Natural killer cell treated with Interleukin-12 subunit alpha and Interleukin-12 subunit beta and Interleukin-15 and Interleukin-18, amount 100 ng/mL, for 72 hours (primary cell): Measurements from ENCODE around the gene ZBTB21. TPM values are rescaled to one million over a fixed set of nuclear protein-coding genes. Genes with fewer than 3 reads are reported as not detected.
"Not testable (repeated sequence)": the region's sequence is repeated elsewhere in the genome, so short reads cannot be mapped to it uniquely, and the experiment has no call there.

Source experiments
- ATAC-seq, 2 donors: fragments of 150-1000 bp; cut with Tn5 transposase in 1 of 2; sonication (Bioruptor Pico), chemical (Tn5 transposase) in 1 of 2; 2 replicates each; pipeline ENCODE4 v1.10.0; 2021
- DNase-seq: peaks from one replicate; pipeline ENCODE4 v3.0.0; 2022; ENCODE audit warnings: low spot score
- H3K27ac Mint-ChIP-seq, 2 donors: 1 replicate in 1 of 2; 2 replicates in 1 of 2; pipeline ENCODE4 v1.8.0; 2022; ENCODE audit warnings: mixed read lengths in 2 of 2, mild to moderate bottlenecking in 1 of 2, moderate library complexity in 1 of 2
- H3K27me3 Mint-ChIP-seq, 2 donors: 1 replicate in 1 of 2; 2 replicates in 1 of 2; pipeline ENCODE4 v1.8.0; 2022; ENCODE audit warnings: mixed read lengths in 2 of 2
- H3K36me3 Mint-ChIP-seq: one replicate; pipeline ENCODE4 v1.8.0; 2022; ENCODE audit warnings: mixed read lengths
- H3K4me1 Mint-ChIP-seq, 2 donors: 1 replicate in 1 of 2; 2 replicates in 1 of 2; pipeline ENCODE4 v1.8.0; 2022; ENCODE audit warnings: low read depth in 2 of 2, mixed read lengths in 2 of 2, mild to moderate bottlenecking in 1 of 2
- H3K4me3 Mint-ChIP-seq: one replicate; pipeline ENCODE4 v1.8.0; 2022; ENCODE audit warnings: mixed read lengths
- H3K9me3 Mint-ChIP-seq: 2 replicates; pipeline ENCODE4 v1.8.0; 2022; ENCODE audit warnings: mixed read lengths
- total RNA-seq, 2 donors: library from RNA; stranded (reverse); gene quantifications; one replicate each; pipeline ENCODE4 v1.2.3, GENCODE V29; 2022

ZBTB21 gene
- total RNA-seq, 2 donors from 2014 or later: 13.0 to 20.4 TPM

DNA sequence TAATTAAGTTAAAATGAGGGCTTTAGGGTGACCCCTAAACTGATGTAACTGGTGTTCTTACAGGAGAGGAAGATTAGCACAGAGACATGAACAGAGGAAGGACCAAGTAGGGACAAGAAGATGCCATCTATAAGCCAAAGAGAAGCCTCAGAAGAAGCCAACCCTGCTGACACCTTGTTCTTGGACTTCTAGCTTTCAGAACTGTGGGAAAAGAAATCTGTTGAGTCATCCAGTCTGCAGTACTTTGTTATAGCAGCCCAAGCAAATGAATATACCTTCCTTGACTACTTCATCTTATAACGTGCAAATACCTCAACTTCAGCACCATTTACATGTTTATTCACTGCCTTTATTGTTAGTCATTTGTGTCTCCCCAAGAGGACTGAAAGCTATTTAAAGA is 3.4 kb downstream of the ZBTB21 start:
- Mint-ChIP-seq H3K9me3 (no peaks in the 10 kb centered on the region), H3K4me3 (no peak overlapping the region), H3K36me3 (peaks cover 12% of the 10 kb centered on the region), H3K27ac (no peak overlapping the region), H3K27me3 (no peaks in the 10 kb centered on the region), H3K4me1 (peaks cover 15 to 48% of the 10 kb centered on the region in 2 donors)
- DNase-seq: no peak
- ATAC-seq: no peak

DNA sequence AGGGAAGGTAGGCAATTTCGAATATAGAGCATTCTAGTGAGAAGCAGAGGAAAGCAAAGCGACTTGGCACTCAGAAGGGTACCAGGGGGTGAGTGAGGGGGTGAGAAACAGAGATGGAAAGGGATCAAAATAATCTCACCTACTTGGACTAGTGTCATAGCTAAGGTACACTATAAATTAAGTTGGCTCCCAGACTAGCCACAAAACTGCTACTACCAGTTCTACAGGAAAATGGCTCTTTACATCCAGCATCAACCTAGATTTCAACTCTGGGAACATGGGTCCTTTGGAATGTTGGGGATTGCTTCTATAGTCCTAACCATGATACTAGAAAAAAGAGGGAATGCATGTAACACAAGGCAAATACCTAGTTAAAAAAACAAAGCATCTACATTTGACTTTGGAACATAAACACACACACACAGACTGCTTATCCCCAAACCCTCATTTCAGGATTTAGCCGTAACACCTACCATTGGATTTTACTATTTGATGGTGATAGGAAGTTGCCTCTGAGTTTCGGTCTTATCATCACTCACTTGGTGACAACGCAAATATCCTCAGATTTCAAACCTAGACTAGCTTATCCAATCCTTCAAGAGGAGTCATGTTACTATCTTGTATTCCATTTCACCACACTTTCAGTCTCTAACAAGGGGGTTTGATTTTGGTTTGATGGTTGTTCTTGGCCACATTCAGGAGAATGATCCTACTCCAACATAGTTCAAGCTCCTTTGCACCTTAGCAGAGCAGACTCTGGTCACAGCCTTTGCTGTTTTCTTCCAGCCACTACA is 5.6 kb downstream of the ZBTB21 start:
- H3K27ac Mint-ChIP-seq: no peak overlapping the region
- H3K27me3 Mint-ChIP-seq: no peaks in the 10 kb centered on the region
- no peak for ATAC-seq
- peaks cover 24% of the 10 kb centered on the region for H3K36me3 Mint-ChIP-seq
- peaks cover 18 to 50% of the 10 kb centered on the region in 2 donors for H3K4me1 Mint-ChIP-seq
- no peak overlapping the region for H3K4me3 Mint-ChIP-seq
- no peaks in the 10 kb centered on the region for H3K9me3 Mint-ChIP-seq
- no peak for DNase-seq

DNA sequence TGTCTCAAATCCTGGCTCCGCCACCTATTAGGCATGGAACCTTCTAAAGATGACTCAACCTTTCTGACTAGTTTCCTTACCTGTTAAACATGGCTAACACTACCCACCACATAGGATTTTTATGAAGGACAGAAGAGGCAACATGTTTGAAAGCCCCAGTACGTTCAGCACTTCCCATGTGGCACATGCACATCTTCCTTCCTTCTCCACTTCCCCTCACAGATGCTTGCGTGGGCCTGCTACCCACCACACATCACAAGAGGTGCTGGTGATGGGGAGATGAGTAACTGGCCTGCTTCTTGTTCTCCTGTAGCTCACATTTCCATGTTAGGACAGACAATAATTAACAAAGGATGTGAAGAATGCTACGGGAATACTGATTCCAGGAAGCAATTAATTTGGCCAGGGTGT is 7.1 kb downstream of the ZBTB21 start:
- DNase-seq (no peak), ATAC-seq (no peak)
- H3K4me3 Mint-ChIP-seq: peak overlapping the region; percentile 63
- H3K9me3 Mint-ChIP-seq: no peaks in the 10 kb centered on the region
- peaks cover 28% of the 10 kb centered on the region for H3K36me3 Mint-ChIP-seq
- H3K27ac Mint-ChIP-seq: no peak overlapping the region
- no peaks in the 10 kb centered on the region for H3K27me3 Mint-ChIP-seq
- peaks cover 18 to 42% of the 10 kb centered on the region in 2 donors for H3K4me1 Mint-ChIP-seq

DNA sequence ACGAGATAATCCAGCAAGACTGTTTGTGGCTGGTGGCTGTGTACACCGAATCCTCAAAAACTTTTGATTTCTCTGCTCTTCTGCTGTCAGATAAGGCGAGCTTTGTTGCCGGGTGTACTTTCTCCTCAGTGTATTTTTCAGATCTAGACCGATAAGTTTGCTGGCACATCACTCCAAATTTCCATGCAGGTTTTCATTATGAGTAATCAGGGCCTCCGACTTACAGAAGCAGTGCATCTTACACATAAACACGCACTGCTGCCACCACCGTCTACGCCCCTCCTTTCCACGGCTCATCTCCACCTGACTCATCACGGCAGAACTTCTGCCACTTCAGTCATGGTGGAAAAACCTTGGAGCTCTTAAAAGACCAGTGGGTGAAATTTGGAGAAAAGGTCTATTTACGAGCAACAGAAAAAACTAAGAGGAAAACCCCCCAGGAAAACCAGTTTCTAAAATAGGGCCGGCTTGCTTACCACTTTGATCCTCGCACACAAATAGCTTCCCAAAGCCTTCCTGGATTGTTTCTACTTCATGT is 7.7 kb downstream of the ZBTB21 start:
- DNase-seq: no peak
- peak in 1 of 2 donors; percentile 83 for ATAC-seq
- H3K4me1 Mint-ChIP-seq: peaks cover 15 to 36% of the 10 kb centered on the region in 2 donors
- H3K27ac Mint-ChIP-seq: no peak overlapping the region
- no peaks in the 10 kb centered on the region for H3K9me3 Mint-ChIP-seq
- H3K4me3 Mint-ChIP-seq: peak overlapping the region; percentile 63
- no peaks in the 10 kb centered on the region for H3K27me3 Mint-ChIP-seq
- peaks cover 27% of the 10 kb centered on the region for H3K36me3 Mint-ChIP-seq

DNA sequence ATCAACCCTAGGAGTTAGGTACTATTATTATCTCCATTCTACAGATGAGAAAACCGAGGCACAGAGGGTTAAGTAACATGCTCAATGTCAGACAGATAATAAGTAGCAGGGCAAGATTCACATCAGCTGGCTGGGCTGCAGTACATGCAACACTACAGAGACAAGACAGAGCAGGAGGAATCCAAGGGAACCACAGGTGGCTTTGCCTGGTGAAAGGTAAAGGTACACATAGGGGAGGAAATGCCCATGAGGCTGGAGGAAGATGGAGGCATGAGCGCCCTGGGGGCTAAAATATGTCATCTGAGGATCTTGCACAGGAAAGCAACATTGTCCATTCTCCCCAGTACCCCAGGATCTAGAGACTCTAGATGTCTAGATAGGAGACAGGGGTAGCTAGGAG is 8.4 kb downstream of the ZBTB21 start:
- Mint-ChIP-seq H3K27ac (no peak overlapping the region), H3K4me1 (peaks cover 11 to 34% of the 10 kb centered on the region in 2 donors), H3K9me3 (no peaks in the 10 kb centered on the region), H3K4me3 (no peak overlapping the region), H3K36me3 (peaks cover 23% of the 10 kb centered on the region), H3K27me3 (no peaks in the 10 kb centered on the region)
- DNase-seq: no peak
- ATAC-seq: no peak

DNA sequence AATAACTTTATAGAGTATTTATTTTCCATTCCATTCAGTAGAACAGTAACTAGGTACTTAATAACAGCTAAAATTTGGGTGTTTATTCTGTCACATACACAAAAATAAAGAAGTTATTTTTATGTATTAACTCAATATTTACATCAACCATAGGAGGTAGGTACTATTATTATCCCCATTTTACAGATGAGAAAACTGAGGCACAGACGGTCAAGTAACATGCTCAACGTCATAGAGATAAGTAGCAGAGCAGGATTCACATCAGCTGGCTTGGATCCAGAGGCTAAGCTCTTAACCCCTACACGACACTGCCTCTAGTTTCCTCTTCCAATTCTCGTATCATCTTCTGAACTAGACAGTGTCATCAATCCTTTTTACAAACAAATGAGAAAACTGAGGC is 9.3 kb downstream of the ZBTB21 start:
- ATAC-seq (no peak), DNase-seq (no peak)
- H3K4me1 Mint-ChIP-seq: peaks cover 7 to 28% of the 10 kb centered on the region in 2 donors
- no peaks in the 10 kb centered on the region for H3K9me3 Mint-ChIP-seq
- no peak overlapping the region for H3K27ac Mint-ChIP-seq
- no peaks in the 10 kb centered on the region for H3K27me3 Mint-ChIP-seq
- H3K4me3 Mint-ChIP-seq: no peak overlapping the region
- peaks cover 17% of the 10 kb centered on the region for H3K36me3 Mint-ChIP-seq

DNA sequence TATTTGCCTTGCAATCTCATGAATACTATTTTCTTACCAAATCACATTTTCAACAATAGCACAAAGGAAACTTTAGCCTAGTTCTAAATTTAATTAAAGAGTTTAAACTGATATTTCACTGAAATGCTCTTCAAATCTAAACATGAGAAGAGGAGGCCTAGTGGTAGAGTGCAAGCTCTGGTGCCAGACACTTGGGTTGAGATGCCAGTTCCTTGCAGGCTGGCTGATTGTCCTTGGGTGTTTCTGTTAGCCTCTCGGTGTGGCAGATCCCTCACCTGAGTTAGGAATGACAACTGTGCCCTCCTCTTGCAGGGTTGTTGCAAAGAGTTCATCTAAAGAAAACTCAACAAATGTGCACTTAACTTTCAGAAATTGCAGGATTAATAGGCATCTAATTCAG is 12.5 kb downstream of the ZBTB21 start:
- Mint-ChIP-seq H3K9me3 (no peaks in the 10 kb centered on the region), H3K27ac (no peak overlapping the region), H3K36me3 (peaks cover 26% of the 10 kb centered on the region), H3K4me1 (peaks cover 7 to 14% of the 10 kb centered on the region in 2 donors), H3K27me3 (no peaks in the 10 kb centered on the region), H3K4me3 (no peak overlapping the region)
- DNase-seq (no peak), ATAC-seq (no peak)

DNA sequence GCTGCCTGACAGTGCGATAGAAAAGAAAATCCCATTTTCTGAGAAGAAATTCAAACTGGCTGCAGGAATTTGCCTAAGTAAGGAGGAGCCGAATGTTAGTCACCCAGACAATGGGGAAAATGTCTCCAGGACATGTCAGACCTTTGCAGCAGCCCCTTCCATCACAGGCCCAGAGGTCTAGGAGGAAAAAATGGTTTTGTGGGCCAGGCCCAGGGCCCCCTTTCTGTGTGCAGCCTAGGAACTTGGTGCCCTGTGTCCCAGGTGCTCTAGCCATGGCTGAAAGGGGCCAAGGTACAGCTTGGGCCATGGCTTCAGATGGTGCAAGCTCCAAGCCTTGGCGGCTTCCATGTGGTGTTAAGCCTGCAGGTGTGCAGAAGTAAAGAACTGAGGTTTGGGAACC is 14.6 kb downstream of the ZBTB21 start:
- ATAC-seq: no peak
- Mint-ChIP-seq H3K36me3 (peaks cover 28% of the 10 kb centered on the region), H3K4me1 (peaks cover 0 to 4% of the 10 kb centered on the region in 2 donors), H3K27ac (no peak overlapping the region), H3K27me3 (no peaks in the 10 kb centered on the region), H3K4me3 (no peak overlapping the region), H3K9me3 (no peaks in the 10 kb centered on the region)
- DNase-seq: no peak

DNA sequence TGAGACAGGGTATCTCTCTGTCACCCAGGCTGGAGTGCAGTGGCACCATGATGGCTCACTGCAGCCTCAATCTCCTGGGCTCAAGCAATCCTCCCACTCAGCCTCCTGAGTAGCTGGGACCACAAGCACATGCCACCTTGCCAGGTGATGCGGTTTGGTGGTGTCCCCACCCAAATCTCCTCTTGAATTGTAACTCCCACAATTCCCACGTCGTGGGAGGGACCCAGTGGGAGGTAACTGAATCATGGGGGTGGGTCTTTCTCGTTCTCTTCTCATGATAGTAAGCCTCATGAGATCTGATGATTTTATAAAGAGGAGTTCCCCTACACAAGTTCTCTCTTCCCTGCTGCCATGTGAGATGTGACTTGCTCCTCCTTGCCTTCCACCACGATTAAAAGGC is 15.5 kb downstream of the ZBTB21 start:
- H3K4me3 Mint-ChIP-seq, DNase-seq, H3K27me3 Mint-ChIP-seq, H3K27ac Mint-ChIP-seq, H3K4me1 Mint-ChIP-seq, H3K9me3 Mint-ChIP-seq, ATAC-seq: not testable (repeated sequence)
- H3K36me3 Mint-ChIP-seq: peaks cover 25% of the 10 kb centered on the region

DNA sequence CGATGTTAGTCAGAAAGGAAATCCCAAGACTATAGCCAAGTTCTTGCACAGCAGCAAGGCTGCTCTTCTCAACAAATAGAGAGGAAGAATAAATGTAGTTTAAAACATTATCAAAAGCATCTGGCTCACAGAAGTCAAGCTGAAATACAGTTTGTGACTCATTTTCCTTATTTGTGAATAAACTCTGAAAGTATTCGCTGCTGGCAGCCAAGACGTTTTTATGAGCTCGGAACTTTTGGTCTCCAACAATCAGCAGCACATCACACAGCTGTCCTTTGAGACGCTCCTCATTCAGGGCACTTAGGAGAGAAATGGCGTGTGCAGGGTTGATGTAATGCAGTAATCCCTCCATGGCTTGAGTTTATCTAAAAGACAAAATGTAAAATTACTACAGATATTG is 16.4 kb downstream of the ZBTB21 start:
- Mint-ChIP-seq H3K27ac (no peak overlapping the region), H3K27me3 (no peaks in the 10 kb centered on the region), H3K4me3 (no peak overlapping the region), H3K36me3 (peaks cover 21% of the 10 kb centered on the region), H3K9me3 (no peaks in the 10 kb centered on the region), H3K4me1 (peaks cover 0 to 4% of the 10 kb centered on the region in 2 donors)
- DNase-seq: no peak
- ATAC-seq: no peak

DNA sequence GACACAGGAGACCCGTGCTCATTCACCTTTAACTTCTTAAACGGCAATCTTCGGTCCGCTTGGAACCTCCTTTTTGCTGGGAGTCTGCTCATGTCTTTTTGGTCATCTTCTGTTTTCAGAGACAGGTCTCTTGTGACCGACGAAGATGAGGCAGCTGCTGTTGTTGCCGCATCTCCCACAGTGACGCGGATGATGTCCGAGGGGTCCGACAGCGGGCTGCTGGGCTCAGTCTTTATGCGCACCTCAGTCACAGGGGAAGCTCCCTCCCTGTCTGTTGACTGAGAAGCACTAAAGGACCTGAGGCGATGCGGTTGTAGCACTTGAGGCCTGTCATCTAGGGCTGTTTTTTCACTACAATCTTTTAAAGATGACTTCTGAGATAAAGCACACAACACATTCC is 17.6 kb downstream of the ZBTB21 start:
- H3K4me3 Mint-ChIP-seq: no peak overlapping the region
- DNase-seq (no peak), ATAC-seq (no peak)
- H3K27me3 Mint-ChIP-seq: no peaks in the 10 kb centered on the region
- peaks cover 21% of the 10 kb centered on the region for H3K36me3 Mint-ChIP-seq
- no peaks in the 10 kb centered on the region for H3K9me3 Mint-ChIP-seq
- H3K27ac Mint-ChIP-seq: no peak overlapping the region
- H3K4me1 Mint-ChIP-seq: peaks cover 0 to 6% of the 10 kb centered on the region in 2 donors

DNA sequence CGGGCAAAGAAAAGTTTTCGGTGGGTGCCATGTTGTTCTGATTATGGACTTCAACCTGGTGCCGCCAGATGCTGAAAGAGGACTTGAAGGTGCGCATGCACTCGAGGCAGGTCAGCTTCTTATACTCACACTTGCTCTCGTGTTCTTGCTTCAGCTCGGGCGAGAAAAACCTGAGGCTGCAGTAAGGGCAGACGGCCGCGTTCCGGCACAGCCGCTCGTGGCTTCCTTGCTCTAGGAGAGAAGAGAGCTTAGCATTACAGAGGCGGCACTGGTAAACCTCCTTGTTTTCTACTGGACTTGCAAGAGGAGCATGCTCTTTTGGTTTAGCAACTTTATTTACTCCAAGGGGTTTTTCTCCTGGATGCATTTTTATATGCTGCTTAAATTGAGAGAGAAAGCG is 18.5 kb downstream of the ZBTB21 start:
- DNase-seq: no peak
- Mint-ChIP-seq H3K9me3 (no peaks in the 10 kb centered on the region), H3K36me3 (peaks cover 21% of the 10 kb centered on the region), H3K27me3 (no peaks in the 10 kb centered on the region), H3K4me1 (peaks cover 0 to 6% of the 10 kb centered on the region in 2 donors), H3K4me3 (no peak overlapping the region), H3K27ac (no peak overlapping the region)
- ATAC-seq: no peak

DNA sequence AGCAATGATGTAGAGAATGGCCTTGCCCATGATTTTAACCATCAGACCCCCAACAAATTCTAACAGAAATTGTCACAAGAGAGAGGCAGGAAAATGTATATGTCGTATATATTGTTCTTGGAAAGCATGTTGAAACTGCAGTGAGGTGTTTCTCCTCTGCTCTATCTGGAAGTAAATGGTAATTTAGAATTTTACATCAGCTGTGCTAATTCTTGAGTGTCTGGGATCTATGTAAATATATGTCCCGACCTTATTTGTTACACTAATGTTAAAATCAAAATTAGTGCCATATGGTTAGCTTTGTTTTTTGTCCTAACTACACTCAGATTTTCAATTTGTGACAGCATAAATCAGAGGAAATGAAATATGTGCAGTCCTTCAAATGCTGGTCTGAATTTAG is 20.5 kb downstream of the ZBTB21 start:
- Mint-ChIP-seq H3K36me3 (peaks cover 14% of the 10 kb centered on the region), H3K9me3 (no peaks in the 10 kb centered on the region), H3K4me3 (no peak overlapping the region), H3K27me3 (no peaks in the 10 kb centered on the region), H3K4me1 (peaks cover 0 to 3% of the 10 kb centered on the region in 2 donors), H3K27ac (no peak overlapping the region)
- DNase-seq (no peak), ATAC-seq (no peak)

DNA sequence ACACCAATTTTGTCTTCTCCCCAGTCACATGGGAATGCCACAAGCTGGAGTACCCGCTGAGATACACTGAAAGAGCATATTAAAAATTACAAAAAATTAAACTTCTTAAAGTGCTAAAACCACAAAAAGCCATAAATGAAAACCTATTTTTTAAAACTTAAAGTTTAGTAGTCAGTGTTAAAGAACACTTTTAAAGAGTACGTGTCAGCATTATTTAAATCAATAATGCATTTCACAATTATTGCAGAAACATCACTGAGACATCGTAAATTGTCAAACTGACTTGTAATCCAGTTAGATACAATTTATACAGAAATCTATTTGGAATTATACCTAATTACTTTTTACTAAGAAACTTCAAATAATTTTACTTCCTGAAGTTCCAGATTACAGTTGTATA is 22.9 kb downstream of the ZBTB21 start:
- Mint-ChIP-seq H3K4me1 (peaks cover 0 to 2% of the 10 kb centered on the region in 2 donors), H3K36me3 (peaks cover 12% of the 10 kb centered on the region), H3K27me3 (peaks cover 3 to 4% of the 10 kb centered on the region in 2 donors), H3K4me3 (no peak overlapping the region), H3K9me3 (peaks cover 3% of the 10 kb centered on the region), H3K27ac (no peak overlapping the region)
- DNase-seq: no peak
- no peak for ATAC-seq
